ENCODE results near the gene C18orf54.

GRCh38 chr18:54381640-54382039, 23.9 kb downstream of the C18orf54 start:
- TF ChIP-seq CTCF (conservative IDR thresholded peaks at IDR 0.05 in 1 of 2, IDR thresholded peaks at IDR 0.05 in 1 of 2; ENCODE audit: low read depth in 1 of 2, low read length in 2 of 2) (no peak), EZH2 (IDR thresholded peaks at IDR 0.05; ENCODE audit: low read length, missing control alignments) (no peak)
